ENCODE data around the gene SCRN3.

Gene SCRN3

GRCh38 chr2:174445248-174445647 lies 49.7 kb downstream of the SCRN3 start:
- Histone ChIP-seq H3K27ac (ENCODE audit: low read length) (no peak overlapping the region), H3K36me3 (ENCODE audit: control insufficient read depth in 1 of 2, insufficient read depth in 2 of 2, low read length in 2 of 2) (peaks cover 0 to 19% of the 10 kb centered on the region in 2 donors), H3K4me1 (ENCODE audit: control insufficient read depth in 1 of 2, insufficient read depth in 2 of 2, low read length in 2 of 2) (peaks cover 0 to 6% of the 10 kb centered on the region in 2 donors), H3K4me3 (ENCODE audit: low read depth in 1 of 2, low read length in 2 of 2) (no peak overlapping the region), H3K9me3 (ENCODE audit: control insufficient read depth in 1 of 2, low read length in 2 of 2) (no peaks in the 10 kb centered on the region), H3K27me3 (ENCODE audit: low read depth, low read length) (no peaks in the 10 kb centered on the region)

GRCh38 chr2:174446531-174446930 lies 51.0 kb downstream of the SCRN3 start:
- H3K4me1 ChIP-seq (ENCODE audit: control insufficient read depth in 1 of 2, insufficient read depth in 2 of 2, low read length in 2 of 2): peaks cover 0 to 6% of the 10 kb centered on the region in 2 donors

GRCh38 chr2:174449033-174449432 lies 53.5 kb downstream of the SCRN3 start:
- peaks cover 0 to 37% of the 10 kb centered on the region in 2 donors for H3K36me3 ChIP-seq (ENCODE audit: control insufficient read depth in 1 of 2, insufficient read depth in 2 of 2, low read length in 2 of 2)

More at GRCh38 chr2:174446531-174446930, 51.0 kb downstream of the SCRN3 start:
- H3K27me3 ChIP-seq (ENCODE audit: low read depth, low read length): no peaks in the 10 kb centered on the region
- no peaks in the 10 kb centered on the region for H3K9me3 ChIP-seq (ENCODE audit: control insufficient read depth in 1 of 2, low read length in 2 of 2)
- peaks cover 0 to 19% of the 10 kb centered on the region in 2 donors for H3K36me3 ChIP-seq (ENCODE audit: control insufficient read depth in 1 of 2, insufficient read depth in 2 of 2, low read length in 2 of 2)
- H3K27ac ChIP-seq (ENCODE audit: low read length): no peak overlapping the region
- no peak overlapping the region for H3K4me3 ChIP-seq (ENCODE audit: low read depth in 1 of 2, low read length in 2 of 2)

GRCh38 chr2:174450021-174450816 lies 54.7 kb downstream of the SCRN3 start:
- Histone ChIP-seq H3K9me3 (ENCODE audit: control insufficient read depth in 1 of 2, low read length in 2 of 2) (no peaks in the 10 kb centered on the region), H3K27me3 (ENCODE audit: low read depth, low read length) (no peaks in the 10 kb centered on the region), H3K4me1 (ENCODE audit: control insufficient read depth in 1 of 2, insufficient read depth in 2 of 2, low read length in 2 of 2) (no peaks in the 10 kb centered on the region), H3K36me3 (ENCODE audit: control insufficient read depth in 1 of 2, insufficient read depth in 2 of 2, low read length in 2 of 2) (peaks cover 0 to 37% of the 10 kb centered on the region in 2 donors), H3K27ac (ENCODE audit: low read length) (no peak overlapping the region), H3K4me3 (ENCODE audit: low read depth in 1 of 2, low read length in 2 of 2) (no peak overlapping the region)

More at GRCh38 chr2:174449033-174449432, 53.5 kb downstream of the SCRN3 start:
- Histone ChIP-seq H3K27ac (ENCODE audit: low read length) (no peak overlapping the region), H3K4me1 (ENCODE audit: control insufficient read depth in 1 of 2, insufficient read depth in 2 of 2, low read length in 2 of 2) (no peaks in the 10 kb centered on the region), H3K9me3 (ENCODE audit: control insufficient read depth in 1 of 2, low read length in 2 of 2) (no peaks in the 10 kb centered on the region), H3K4me3 (ENCODE audit: low read depth in 1 of 2, low read length in 2 of 2) (no peak overlapping the region), H3K27me3 (ENCODE audit: low read depth, low read length) (no peaks in the 10 kb centered on the region)

- H3K36me3 ChIP-seq (ENCODE audit: control insufficient read depth in 1 of 2, insufficient read depth in 2 of 2, low read length in 2 of 2): peaks cover 0 to 51% of the 10 kb centered on the region in 2 donors
- no peak overlapping the region for H3K4me3 ChIP-seq (ENCODE audit: low read depth in 1 of 2, low read length in 2 of 2)
These were observed 59.0 kb downstream of the SCRN3 start for GRCh38 chr2:174454566-174454965.

GRCh38 chr2:174461221-174461620 lies 65.7 kb downstream of the SCRN3 start:
- Histone ChIP-seq H3K36me3 (ENCODE audit: control insufficient read depth in 1 of 2, insufficient read depth in 2 of 2, low read length in 2 of 2) (peaks cover 0 to 26% of the 10 kb centered on the region in 2 donors), H3K4me3 (ENCODE audit: low read depth in 1 of 2, low read length in 2 of 2) (no peak overlapping the region), H3K27ac (ENCODE audit: low read length) (no peak overlapping the region)

More at GRCh38 chr2:174454566-174454965, 59.0 kb downstream of the SCRN3 start:
- Histone ChIP-seq H3K9me3 (ENCODE audit: control insufficient read depth in 1 of 2, low read length in 2 of 2) (no peaks in the 10 kb centered on the region), H3K27me3 (ENCODE audit: low read depth, low read length) (no peaks in the 10 kb centered on the region), H3K27ac (ENCODE audit: low read length) (no peak overlapping the region), H3K4me1 (ENCODE audit: control insufficient read depth in 1 of 2, insufficient read depth in 2 of 2, low read length in 2 of 2) (no peaks in the 10 kb centered on the region)

GRCh38 chr2:174465327-174465726 lies 69.8 kb downstream of the SCRN3 start:
- Histone ChIP-seq H3K27me3 (ENCODE audit: low read depth, low read length) (no peaks in the 10 kb centered on the region), H3K9me3 (ENCODE audit: control insufficient read depth in 1 of 2, low read length in 2 of 2) (no peaks in the 10 kb centered on the region), H3K4me3 (ENCODE audit: low read depth in 1 of 2, low read length in 2 of 2) (no peak overlapping the region), H3K27ac (ENCODE audit: low read length) (no peak overlapping the region), H3K36me3 (ENCODE audit: control insufficient read depth in 1 of 2, insufficient read depth in 2 of 2, low read length in 2 of 2) (peaks cover 0 to 9% of the 10 kb centered on the region in 2 donors), H3K4me1 (ENCODE audit: control insufficient read depth in 1 of 2, insufficient read depth in 2 of 2, low read length in 2 of 2) (no peaks in the 10 kb centered on the region)

More at GRCh38 chr2:174461221-174461620, 65.7 kb downstream of the SCRN3 start:
- Histone ChIP-seq H3K27me3 (ENCODE audit: low read depth, low read length) (no peaks in the 10 kb centered on the region), H3K4me1 (ENCODE audit: control insufficient read depth in 1 of 2, insufficient read depth in 2 of 2, low read length in 2 of 2) (no peaks in the 10 kb centered on the region), H3K9me3 (ENCODE audit: control insufficient read depth in 1 of 2, low read length in 2 of 2) (no peaks in the 10 kb centered on the region)

- Histone ChIP-seq H3K4me1 (ENCODE audit: control insufficient read depth in 1 of 2, insufficient read depth in 2 of 2, low read length in 2 of 2) (no peaks in the 10 kb centered on the region), H3K27me3 (ENCODE audit: low read depth, low read length) (no peaks in the 10 kb centered on the region), H3K4me3 (ENCODE audit: low read depth in 1 of 2, low read length in 2 of 2) (no peak overlapping the region), H3K9me3 (ENCODE audit: control insufficient read depth in 1 of 2, low read length in 2 of 2) (no peaks in the 10 kb centered on the region), H3K27ac (ENCODE audit: low read length) (no peak overlapping the region), H3K36me3 (ENCODE audit: control insufficient read depth in 1 of 2, insufficient read depth in 2 of 2, low read length in 2 of 2) (peaks cover 0 to 7% of the 10 kb centered on the region in 2 donors)
These were observed 78.3 kb downstream of the SCRN3 start for GRCh38 chr2:174473796-174474195.

- Histone ChIP-seq H3K4me1 (ENCODE audit: control insufficient read depth in 1 of 2, insufficient read depth in 2 of 2, low read length in 2 of 2) (no peaks in the 10 kb centered on the region), H3K27ac (ENCODE audit: low read length) (no peak overlapping the region), H3K4me3 (ENCODE audit: low read depth in 1 of 2, low read length in 2 of 2) (no peak overlapping the region)
These were observed 82.2 kb downstream of the SCRN3 start for GRCh38 chr2:174477759-174478158.

More at GRCh38 chr2:174477759-174478158, 82.2 kb downstream of the SCRN3 start:
- no peaks in the 10 kb centered on the region for H3K27me3 ChIP-seq (ENCODE audit: low read depth, low read length)
- H3K36me3 ChIP-seq (ENCODE audit: control insufficient read depth in 1 of 2, insufficient read depth in 2 of 2, low read length in 2 of 2): peaks cover 5 to 11% of the 10 kb centered on the region in 2 donors
- no peaks in the 10 kb centered on the region for H3K9me3 ChIP-seq (ENCODE audit: control insufficient read depth in 1 of 2, low read length in 2 of 2)

Measured in muscle layer of duodenum (tissue), 2 donors.